ENCODE measurements around the gene AMPH.
"Not testable (repeated sequence)": the region's sequence is repeated elsewhere in the genome, so short reads cannot be mapped to it uniquely, and the experiment has no call there.

The AMPH gene

DNA sequence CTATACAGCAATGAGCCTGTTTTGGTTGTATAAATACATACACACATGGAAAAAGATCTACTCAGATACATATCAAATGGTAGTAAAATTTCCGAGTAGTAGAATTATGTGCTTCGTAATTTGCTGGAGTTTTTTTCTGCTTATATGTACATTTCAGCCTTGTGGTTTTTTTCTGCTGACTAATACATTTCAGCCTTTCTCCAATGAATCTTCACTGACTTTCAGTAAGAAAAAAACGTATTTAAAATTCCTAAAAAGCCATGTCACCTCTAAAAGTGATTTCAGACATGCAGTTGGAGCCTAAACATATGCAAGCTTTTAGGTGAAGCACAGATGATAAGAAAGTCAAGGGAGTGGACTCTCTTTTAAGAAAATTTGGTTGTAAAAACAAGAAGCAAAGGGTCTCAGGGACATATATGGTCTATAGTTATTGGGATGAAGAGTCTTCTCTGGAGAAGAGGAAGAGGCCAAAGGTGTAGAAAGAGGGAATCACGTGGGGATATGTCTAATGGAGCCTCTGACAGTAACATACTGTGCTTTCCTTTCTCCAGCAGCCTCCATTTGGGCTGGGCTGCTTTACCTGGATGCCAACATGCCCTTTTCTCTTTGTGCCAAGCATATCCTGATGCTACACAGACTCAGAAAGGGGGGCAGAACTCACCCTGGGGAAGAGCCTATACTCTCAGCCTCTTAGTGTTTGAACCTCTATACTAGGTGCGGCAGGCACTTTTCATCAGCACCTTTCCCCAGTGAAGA, 2.4 kb downstream of the AMPH start:
- DNase-seq: peak; percentile 34

DNA sequence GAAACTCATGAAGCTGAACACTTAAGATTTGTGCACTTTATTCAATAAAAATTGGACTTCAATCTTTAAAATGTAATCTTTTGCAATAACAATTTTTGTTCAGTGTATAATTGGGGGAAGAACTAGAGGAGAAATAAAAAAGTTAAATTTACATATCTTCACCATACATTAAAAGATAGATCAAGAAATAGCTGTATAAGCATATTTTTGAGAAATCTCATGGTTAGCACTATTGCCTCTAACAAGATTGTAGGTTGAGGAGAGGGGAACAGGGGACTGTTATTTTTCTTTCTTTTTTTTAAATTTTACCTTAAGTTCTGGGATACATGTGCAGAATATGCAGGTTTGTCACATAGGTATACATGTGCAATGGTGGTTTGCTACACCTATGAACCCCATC, 5.3 kb downstream of the AMPH start:
- DNase-seq: no peak

DNA sequence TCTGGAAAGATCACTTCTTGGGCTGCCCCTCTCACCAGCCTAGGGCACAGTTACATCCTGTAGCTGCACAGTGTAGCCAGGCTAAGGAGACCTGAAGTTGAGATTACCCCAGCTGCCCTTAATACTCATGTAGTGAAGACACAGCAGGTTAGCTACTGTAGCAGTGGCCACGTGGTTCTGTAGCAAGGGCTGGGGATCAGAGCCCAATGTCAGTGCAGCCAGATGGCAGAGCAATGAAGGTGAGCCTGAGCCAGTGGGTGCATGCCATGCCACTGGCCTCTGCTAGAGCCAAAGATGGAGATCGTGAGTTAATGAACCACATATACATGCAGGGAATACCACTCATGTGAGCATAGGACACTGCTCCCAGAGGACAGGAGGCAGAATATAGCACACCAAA, 15.5 kb downstream of the AMPH start:
- no peak for DNase-seq

DNA sequence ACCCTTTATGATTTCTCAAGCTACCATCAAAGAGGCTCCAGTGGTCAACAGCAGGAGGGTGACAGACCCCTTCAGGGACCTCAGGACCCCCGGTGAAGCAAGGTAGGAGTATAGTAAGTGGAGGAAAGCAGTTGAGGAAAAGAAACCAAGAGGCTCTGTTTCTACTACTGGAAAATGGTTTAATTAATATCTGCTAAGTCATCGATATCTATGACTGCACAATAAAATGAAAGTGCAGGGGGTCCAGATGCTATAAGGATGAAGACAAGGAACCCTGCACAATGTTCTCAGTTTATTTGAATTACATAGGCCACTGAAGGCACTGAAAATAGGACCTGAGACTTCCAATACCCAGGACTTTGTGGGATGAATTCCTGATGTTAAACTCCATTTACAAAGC, 23.7 kb downstream of the AMPH start:
- DNase-seq: no peak

DNA sequence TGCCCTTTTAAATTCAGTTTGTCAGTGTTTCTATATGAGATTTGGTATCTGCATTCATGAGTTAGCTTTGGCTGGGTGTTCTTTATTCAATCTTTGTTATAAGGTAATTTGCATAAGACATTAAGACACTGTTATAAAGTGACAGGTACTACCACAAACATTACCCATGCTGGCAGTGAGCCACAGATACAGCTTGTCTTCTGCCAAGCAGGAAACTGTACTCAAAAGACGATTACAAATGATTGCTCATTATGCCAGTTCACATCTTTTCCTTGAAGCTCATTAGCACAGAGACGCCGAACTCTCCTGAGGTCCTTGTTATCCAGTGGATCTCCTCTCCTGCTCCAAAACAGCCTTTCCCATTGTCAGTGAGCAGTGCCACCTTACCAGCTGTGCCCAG, 30.4 kb downstream of the AMPH start:
- DNase-seq: no peak

DNA sequence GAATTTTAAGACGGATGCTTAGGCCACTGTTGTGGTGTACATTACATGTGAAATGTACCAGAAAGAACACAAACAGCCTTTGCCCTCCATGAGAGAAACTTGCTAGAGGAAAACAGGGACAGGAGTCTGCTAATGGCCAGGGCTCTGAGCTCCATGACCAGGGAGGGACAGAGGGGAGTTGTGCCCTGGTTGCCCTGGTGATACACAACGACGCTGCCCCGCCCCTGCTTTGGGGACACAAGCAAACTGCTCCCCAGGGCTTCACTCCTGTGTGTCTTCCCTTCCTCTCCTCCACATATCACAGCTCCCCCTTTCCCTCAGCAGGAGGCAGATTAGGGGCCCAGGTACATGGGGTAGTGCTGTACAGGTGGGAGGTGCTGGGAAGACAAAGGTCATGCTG, 36.2 kb downstream of the AMPH start:
- no peak for DNase-seq

DNA sequence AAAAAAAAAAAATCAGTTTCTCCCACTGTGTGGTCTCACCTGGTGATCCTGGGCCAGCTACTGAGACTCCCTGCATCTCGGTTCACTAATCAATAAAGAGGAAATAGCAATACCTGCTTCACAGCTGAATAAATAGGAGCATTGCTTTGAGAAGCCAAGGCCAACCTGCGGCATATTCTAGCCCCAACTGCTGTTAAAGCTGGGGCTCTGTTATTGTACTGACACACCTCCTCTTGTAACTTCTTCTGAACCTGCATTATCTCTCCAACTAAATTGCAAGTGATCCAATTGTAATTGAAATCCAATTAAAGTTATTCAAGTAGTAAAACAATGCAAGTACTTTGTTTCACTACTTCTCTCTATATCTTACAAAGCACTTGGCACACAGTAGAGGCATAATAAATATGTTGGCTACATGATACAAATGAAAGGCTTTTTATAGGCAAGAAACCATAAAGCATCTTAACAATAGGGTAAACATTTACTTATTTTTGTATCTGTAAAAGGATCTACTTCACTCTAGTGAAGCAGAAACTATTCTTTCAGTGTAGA, 38.4 kb downstream of the AMPH start:
- no peak for DNase-seq

DNA sequence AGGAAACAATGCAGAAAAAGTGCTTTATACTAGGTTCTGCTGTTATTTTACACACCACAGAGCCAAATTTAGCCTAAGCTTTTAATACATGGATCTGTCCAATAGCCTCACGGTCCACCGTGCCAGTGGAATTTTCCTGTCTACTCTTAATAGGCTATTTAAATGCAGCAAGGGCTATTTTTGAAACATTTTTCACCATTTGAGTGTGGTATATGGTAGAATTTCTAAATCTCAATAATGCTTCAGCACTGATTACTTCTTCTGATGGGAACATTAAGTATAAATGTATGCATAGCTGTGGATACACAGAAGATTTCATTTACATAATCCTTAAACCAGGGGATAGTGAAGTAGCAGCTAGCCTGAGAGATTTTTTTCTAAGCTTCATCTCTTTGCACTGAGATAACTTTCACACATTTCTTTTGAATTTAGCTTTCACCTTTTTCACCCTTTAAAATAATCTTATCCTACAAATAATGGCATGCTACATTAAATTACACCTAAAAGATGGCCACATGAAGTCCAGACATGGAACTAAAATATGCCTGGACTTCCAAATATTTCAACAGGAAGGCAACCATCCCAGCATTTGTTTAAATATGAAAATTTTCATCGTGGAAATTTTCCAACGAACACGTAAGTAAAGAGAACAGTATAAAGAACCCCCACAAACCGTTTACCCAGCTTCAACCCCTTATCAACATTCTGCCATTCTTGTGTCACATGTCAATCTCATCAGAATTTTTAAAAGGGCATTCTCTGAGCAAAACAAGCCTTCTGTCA, 45.4 kb downstream of the AMPH start:
- DNase-seq: no peak

DNA sequence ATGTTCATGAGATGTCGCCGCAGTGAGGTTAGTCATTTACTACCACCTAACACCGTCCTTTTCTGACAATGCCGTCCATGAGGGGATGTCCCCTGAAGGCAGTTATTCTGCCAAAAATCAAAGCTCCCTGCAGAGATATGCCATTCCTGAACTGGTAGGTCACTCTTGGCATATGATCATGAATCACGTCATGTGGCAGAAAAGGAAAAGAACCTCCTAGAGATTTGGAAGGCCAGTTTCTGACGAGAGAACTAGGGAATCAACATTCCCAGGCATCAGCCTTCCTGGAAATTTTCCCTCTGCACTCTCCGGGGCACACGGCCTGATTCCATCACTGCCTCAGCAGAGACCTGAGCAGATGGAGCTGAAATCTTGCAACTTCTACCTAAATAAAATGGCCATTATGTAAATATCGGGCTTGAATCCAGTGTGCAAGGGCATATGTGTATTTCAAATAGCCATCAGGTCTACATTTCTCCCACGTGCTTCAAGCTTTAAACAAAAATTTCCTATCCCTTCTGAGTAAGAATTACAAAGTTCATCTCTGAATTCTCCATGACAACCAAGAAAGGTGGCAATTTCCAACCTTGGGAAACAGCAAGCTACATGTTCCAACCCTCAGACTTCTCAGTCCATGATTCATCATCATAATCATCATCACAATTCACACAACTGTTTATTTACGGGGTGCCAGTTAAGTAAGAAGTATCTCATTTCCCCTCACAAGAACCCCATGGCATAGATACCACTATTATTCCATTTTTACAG, 46.5 kb downstream of the AMPH start:
- peak; percentile 16 for DNase-seq

DNA sequence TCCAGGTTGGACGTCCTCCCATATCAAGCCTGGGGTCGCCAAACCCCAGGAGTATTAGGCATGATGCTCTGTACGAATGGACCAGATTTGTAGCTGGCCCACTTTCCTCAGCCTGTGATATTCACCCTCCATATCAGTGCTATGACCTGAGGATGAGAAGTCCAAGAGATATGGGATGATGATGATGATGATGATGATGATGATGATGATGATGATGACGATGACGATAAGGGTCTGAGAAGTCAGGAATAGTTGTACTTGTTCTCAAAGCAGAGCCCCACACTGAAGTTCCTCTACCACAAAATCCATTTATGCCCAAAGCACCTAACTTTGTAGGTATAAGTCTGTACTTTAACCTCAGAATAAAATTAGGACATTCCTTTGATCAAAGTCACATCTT, 50.7 kb downstream of the AMPH start:
- no peak for DNase-seq

DNA sequence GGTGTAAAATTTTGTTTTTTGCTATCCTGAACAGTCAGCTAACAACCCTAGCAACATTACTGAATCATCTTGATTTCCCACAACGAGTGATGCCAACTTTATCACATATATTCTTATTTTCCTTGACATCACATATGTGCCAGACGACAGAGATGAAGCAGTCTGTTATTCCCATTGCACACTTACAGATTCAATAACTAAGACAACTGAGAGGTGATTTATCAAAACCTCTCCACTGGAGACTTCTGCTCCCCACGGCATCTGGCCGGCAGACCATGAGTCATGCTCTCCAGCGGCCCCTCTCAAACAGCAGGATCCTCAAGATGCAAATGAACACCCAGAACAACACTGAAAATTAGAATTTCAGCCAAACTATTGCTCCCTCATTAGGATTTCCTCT, 57.1 kb downstream of the AMPH start:
- DNase-seq: no peak

DNA sequence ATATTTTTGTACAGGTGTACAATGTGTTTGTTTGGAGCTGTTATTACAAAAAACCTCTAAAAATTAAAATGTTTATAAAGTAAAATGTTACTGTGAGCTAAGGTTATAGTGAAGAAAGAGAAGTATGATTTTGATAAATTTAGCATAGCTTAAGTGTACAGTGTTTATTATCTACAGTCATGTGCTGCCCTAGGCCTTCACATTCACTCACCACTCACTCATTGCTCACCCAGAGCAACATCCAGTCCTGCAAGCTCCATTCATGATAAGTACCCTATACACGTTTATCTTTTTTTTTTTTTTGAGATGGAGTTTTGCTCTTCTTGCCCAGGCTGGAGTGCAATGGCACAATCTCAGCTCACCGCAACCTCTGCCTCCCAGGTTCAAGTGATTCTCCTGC, 59.6 kb downstream of the AMPH start:
- not testable (repeated sequence) for DNase-seq

DNA sequence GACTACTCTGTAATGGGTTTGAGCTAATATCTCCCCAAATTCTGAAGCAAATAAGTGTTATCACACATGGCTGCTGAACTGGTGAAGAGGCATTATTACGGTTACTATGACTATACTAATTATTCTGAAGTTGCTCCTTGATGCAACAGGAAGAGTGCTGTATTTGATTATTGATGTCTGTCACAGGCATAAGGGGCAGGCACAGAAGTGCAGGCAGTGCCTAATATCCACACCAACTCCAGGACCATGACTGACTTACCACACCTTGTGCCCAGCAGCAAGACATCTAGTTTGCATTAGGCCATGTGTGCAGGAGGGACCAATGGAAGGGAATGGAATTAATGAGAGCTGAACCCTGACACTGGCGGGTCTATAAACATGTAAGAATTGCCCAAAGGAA, 62.7 kb downstream of the AMPH start:
- DNase-seq: no peak

DNA sequence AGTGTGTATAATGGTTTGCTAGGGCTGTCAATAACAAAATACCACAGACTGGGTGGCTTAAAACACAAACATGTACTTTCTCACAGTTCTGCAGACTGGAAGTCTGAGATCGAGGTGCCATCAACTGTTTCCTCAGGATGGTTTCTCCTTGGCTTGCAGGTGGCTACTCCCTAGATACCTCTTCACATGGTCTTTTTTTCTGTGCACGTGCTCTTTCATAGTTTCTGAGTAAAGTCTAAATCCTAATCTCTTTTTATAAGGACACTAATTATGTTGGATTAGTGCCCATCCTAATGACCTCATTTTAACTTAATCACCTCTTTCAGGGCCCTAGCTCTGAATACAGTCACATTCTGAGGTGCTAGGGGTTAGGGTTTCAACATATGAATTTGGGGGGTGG, 65.9 kb downstream of the AMPH start:
- no peak for DNase-seq

DNA sequence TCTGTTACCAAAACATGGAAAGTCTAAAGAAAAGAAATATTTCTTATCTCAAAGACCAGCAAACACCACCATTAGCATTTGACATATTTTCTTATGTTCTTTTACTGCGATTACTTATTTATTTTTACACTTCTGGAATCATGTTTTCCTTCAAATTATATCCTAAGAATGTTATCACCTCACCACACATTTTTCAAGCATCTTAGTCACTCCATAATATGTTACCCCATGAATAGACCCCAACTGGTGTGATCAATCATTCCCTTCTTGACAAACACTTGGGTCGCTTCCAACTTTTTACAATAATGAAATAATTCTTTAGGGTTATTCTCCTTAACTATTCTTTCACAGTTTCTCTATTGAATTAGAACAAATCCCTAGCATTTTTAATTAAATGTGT, 67.4 kb downstream of the AMPH start:
- DNase-seq: no peak

DNA sequence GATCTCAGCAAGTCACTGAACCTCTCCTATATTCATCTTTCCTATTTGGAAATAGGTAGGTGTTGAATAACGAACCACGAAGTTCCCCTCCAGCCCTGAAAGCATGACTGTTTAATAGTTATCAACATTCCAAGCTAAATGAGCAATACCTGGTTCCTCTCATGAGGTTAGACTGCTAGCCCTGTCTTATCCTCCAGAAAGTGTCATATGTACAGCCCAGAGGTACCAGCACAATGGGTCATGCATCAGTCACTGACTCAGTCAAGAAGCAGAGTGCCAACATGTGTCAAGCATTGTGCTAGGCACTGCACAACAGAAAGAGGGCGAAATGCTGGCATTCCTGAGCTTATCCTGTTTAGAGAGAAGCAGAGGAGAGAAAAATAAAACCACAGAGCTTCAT, 70.0 kb downstream of the AMPH start:
- DNase-seq: no peak

DNA sequence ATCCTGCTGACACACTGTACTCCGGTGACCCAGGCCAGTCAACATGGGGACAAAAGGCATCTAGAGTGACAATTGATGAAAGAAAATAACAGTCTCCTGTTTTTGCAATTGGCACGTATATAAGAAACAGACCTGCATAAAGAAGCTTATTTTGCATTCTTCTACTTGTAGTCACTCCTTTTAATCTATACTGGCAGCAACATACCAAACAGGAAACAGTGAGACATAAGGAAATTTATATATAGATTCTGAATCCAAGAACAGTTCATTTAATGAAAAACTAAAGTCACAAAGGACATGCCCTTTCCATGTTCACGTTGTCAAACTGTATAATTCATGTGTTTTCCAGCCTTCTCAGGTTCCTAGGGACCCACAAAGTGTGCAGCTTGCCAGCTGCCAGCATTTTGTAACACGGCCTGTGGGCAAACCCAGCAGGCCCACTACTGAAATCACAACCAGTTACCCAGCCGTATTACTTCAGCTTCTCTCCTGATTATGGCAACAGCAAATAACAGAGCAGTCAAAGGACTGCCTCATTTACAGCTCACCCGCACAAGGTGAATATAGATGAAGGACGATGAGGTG, 72.3 kb downstream of the AMPH start:
- no peak for DNase-seq

DNA sequence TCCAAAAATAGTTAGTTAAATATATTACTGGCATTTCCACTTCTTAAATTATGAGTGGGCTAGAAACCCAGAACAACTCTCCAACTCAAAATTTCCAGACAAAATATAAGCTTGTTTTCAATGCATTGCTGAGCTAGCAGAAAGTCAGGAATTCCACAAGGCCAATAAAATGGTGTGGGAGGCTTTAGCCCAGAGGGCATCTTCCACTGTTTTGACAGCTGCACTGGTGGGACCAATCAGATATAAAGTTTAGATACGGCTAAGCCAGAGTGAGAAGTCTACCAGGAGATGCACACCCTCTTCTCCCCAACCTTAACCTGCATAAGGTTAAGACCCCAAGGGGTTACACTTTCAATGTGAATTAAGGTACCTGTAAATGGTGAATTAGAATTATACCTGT, 76.6 kb downstream of the AMPH start:
- DNase-seq: no peak

DNA sequence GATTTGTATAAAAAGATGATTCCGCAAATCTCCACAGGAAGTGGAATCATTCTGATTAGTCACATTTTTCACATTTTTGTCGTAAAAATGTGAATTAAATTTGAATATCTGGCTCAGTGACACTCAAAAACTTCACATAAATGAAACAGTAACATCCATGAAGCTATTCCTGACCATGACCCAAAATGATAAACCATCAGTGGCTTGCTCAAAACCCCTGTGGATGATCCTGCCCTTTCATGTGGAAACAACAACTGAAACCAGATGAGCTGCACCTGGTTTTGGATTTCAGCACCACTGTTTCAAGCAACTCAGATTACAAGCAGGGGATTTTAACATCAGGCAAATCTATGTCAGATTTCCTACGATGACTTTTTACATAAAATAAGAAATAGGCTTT, 80.3 kb downstream of the AMPH start:
- DNase-seq: no peak

DNA sequence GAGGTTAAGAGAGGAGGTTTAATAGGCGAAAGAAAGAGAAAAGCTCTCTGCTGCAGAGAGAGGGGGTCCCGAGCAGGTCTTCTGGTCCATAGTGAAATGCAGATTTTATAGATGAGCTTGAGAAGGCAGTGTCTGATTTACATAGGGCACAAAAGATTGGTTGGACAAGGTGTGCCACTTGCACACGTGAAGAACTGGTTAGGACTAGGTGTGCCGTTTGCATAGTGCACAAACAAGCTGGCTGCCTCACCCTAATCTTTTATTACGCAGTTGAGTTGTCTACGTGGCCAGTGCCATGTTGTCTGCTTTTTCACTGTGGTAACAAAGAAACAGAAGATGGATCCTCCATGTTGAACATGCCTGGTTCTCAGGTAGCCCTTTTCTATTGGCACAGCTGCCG, 82.6 kb downstream of the AMPH start:
- no peak for DNase-seq

DNA sequence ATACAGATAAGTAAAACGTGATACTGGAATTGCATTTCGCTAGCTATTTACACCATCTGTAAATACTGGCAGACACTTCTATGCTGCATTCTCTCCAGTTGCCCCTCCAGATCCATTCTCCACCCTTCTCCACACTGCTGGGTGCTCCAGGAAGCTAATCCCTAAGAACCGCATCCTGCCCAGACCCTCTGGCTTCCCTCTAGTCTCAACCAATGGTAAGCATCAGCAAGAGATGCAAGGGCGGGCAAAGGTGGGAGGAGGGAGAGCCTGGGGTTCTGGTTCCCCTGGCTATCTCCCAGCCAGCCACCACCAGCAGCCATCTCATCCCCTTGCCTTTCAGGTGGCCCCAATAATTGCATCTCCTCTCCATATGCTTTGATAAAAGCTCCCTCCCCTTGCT, 84.4 kb downstream of the AMPH start:
- DNase-seq: no peak

DNA sequence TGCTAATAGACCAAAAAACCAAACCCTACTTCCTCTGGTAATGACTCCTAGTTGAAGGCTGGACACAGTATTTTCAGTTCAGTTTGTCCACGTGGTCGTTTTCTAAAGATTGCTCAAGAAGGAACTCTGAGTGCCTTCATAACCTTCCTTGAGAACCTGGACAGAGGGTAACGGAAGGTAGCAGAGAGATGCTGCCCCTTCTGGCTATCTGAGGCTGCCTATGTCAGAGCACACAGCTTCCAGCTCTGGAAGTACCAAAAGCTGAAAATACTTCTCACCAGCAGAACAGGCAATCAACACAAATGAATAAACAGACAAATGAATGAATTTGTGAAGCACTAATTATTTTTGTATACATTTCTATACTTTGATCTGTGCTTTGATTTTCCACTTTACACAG, 85.2 kb downstream of the AMPH start:
- no peak for DNase-seq

DNA sequence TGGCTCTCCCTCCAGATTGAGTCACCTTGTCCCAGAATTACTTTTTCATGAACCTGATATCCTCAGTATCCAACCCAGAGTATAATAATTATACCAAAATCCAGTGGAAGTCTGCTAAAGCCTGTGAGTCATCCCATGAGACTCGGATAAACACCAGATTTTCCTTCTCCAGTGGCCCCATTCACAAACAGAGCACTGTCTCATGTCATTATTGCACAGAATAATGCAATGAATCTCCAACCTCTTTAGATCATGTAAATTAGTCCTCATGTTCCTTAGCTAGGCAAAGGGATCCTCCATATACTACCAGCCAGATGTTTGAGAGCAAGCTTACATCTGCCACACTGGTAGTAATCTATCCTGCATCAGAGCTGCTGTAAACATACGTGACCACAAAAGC, 89.0 kb downstream of the AMPH start:
- DNase-seq: no peak
